ENCODE results near the gene HEPACAM.

HEPACAM gene

GRCh38 chr11:124942466-124943253 lies 6.8 kb upstream of the HEPACAM start:
- Histone ChIP-seq H3K36me3 (no peaks in the 10 kb centered on the region), H3K9me3 (no peaks in the 10 kb centered on the region), H3K4me3 (ENCODE audit: low read depth in 1 of 2, low read length in 1 of 2) (no peak overlapping the region), H3K4me1 (ENCODE audit: control insufficient read depth in 1 of 2, insufficient read depth in 1 of 2, low read depth in 1 of 2, low read length in 1 of 2) (no peaks in the 10 kb centered on the region), H3K27ac (no peak overlapping the region), H3K27me3 (no peaks in the 10 kb centered on the region)
- TF ChIP-seq CTCF (IDR thresholded peaks at IDR 0.05) = no peak

- Histone ChIP-seq H3K27me3 (no peaks in the 10 kb centered on the region), H3K4me1 (ENCODE audit: control insufficient read depth in 1 of 2, insufficient read depth in 1 of 2, low read depth in 1 of 2, low read length in 1 of 2) (no peaks in the 10 kb centered on the region), H3K36me3 (no peaks in the 10 kb centered on the region), H3K27ac (no peak overlapping the region), H3K4me3 (ENCODE audit: low read depth in 1 of 2, low read length in 1 of 2) (no peak overlapping the region), H3K9me3 (no peaks in the 10 kb centered on the region)
- no peak for TF ChIP-seq CTCF (IDR thresholded peaks at IDR 0.05)
These were observed 5.9 kb upstream of the HEPACAM start for GRCh38 chr11:124941703-124942102.

- no peak for TF ChIP-seq CTCF (IDR thresholded peaks at IDR 0.05)
- Histone ChIP-seq H3K27me3 (peaks cover 23% of the 10 kb centered on the region), H3K4me1 (ENCODE audit: control insufficient read depth in 1 of 2, insufficient read depth in 1 of 2, low read depth in 1 of 2, low read length in 1 of 2) (no peaks in the 10 kb centered on the region), H3K36me3 (no peaks in the 10 kb centered on the region), H3K9me3 (no peaks in the 10 kb centered on the region), H3K4me3 (ENCODE audit: low read depth in 1 of 2, low read length in 1 of 2) (no peak overlapping the region), H3K27ac (no peak overlapping the region)
These were observed 3.1 kb upstream of the HEPACAM start for GRCh38 chr11:124938970-124939369.

GRCh38 chr11:124938206-124938765 lies 2.4 kb upstream of the HEPACAM start:
- no peak for TF ChIP-seq CTCF (IDR thresholded peaks at IDR 0.05)
- Histone ChIP-seq H3K36me3 (no peaks in the 10 kb centered on the region), H3K27ac (no peak overlapping the region), H3K27me3 (peaks cover 25% of the 10 kb centered on the region), H3K4me3 (ENCODE audit: low read depth in 1 of 2, low read length in 1 of 2) (no peak overlapping the region), H3K9me3 (no peaks in the 10 kb centered on the region), H3K4me1 (ENCODE audit: control insufficient read depth in 1 of 2, insufficient read depth in 1 of 2, low read depth in 1 of 2, low read length in 1 of 2) (no peaks in the 10 kb centered on the region)

- Histone ChIP-seq H3K36me3 (no peaks in the 10 kb centered on the region), H3K27ac (no peak overlapping the region), H3K27me3 (peaks cover 25% of the 10 kb centered on the region), H3K4me3 (ENCODE audit: low read depth in 1 of 2, low read length in 1 of 2) (no peak overlapping the region), H3K4me1 (ENCODE audit: control insufficient read depth in 1 of 2, insufficient read depth in 1 of 2, low read depth in 1 of 2, low read length in 1 of 2) (no peaks in the 10 kb centered on the region), H3K9me3 (no peaks in the 10 kb centered on the region)
- no peak for TF ChIP-seq CTCF (IDR thresholded peaks at IDR 0.05)
These were observed 1.6 kb upstream of the HEPACAM start for GRCh38 chr11:124937336-124937935.

Data from neutrophil (primary cell).